Right atrium auricular region (tissue), 2 donors: ENCODE measurements around the gene NPAS3. TPM values are rescaled to one million over a fixed set of nuclear protein-coding genes. Genes with fewer than 3 reads are reported as not detected.
"Not testable (repeated sequence)": the region's sequence is repeated elsewhere in the genome, so short reads cannot be mapped to it uniquely, and the experiment has no call there.

Experiments
- DNase-seq: peaks from one replicate; pipeline ENCODE4 v3.0.0-alpha.2; 2019; ENCODE audit warnings: low spot score
- H3K27ac ChIP-seq, 2 donors: fragments of 200-600 bp; sonication (generic); 1 replicate in 1 of 2; 2 replicates in 1 of 2; pipeline ENCODE4 v1.5.1; 2016 to 2019
- H3K27me3 ChIP-seq, 2 donors: fragments of 200-600 bp; sonication (generic); one replicate each; pipeline versions ENCODE4 v1.5.1 to v1.6.0; 2017 to 2019
- H3K36me3 ChIP-seq: fragments of 200-600 bp; sonication (generic); one replicate; pipeline ENCODE4 v1.5.1; 2016
- H3K4me1 ChIP-seq, 2 donors: fragments of 200-600 bp; sonication (generic); one replicate each; pipeline versions ENCODE4 v1.5.1 to v1.6.0; 2017 to 2019
- H3K4me3 ChIP-seq, 2 donors: fragments of 200-600 bp; sonication (generic); 1 replicate in 1 of 2; 2 replicates in 1 of 2; pipeline ENCODE4 v1.5.1; 2017 to 2019; ENCODE audit warnings: mild to moderate bottlenecking in 1 of 2, moderate library complexity in 1 of 2
- H3K9me3 ChIP-seq, 2 donors: fragments of 200-600 bp; sonication (generic); one replicate each; pipeline ENCODE4 v1.5.1; 2019
- CTCF ChIP-seq, 2 donors: fragments of 200-600 bp; sonication (generic); IDR thresholded peaks; one replicate each; pipeline ENCODE4 v1.5.1; 2019; ENCODE audit warnings: antibody characterized with exemption in 2 of 2
- total RNA-seq, 2 donors: library from RNA; depleted of rRNA; stranded (reverse); fragments of >200 nt; gene quantifications; one replicate each; pipeline ENCODE4 v1.1.0, GENCODE V29; 2016

NPAS3 gene
- total RNA-seq, 2 donors from 2014 or later: 0.67 to 1.3 TPM

DNA sequence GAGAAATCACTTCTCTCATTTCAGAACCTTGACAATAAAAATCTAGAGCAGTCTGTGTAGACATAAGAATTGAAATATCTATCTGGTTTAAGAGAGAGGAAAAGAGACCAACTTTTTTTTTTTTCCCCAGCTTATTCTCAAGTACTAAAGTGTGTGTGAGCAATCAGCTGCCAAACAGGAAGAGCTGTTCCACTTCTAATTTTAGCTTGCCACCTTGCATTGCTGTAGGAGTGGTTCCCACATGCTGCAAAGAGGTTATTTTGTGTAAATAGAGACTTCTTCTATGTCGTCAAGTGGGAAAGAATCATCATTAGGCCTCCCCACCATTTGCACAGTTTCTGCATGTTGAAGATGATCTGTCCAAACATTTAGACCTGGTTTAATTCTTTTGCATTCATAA, 142.6 kb downstream of the NPAS3 start:
- Histone ChIP-seq H3K36me3 (no peaks in the 10 kb centered on the region), H3K9me3 (no peaks in the 10 kb centered on the region), H3K4me1 (no peaks in the 10 kb centered on the region), H3K4me3 (no peak overlapping the region), H3K27ac (no peak overlapping the region), H3K27me3 (no peaks in the 10 kb centered on the region)
- no peak for TF ChIP-seq CTCF (IDR thresholded peaks at IDR 0.05)
- DNase-seq: no peak

DNA sequence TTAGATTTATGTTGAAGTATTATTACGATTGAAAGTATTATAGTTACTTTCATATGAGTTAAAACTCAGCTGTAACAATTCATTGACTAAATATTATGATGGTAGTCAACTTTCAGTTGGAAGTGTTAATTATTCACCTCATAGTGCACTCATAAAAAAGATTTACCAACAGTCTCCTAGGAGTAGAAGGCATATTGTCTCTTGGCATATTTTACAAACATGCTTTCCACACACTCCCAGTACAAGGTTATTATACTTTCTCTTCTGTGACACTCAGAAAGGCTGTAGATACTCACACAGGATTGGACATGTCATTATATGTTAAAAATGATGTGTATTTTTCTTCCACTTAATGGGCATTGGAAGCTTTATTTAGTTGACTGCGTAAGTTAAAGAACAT, 147.1 kb downstream of the NPAS3 start:
- no peak for TF ChIP-seq CTCF (IDR thresholded peaks at IDR 0.05)
- Histone ChIP-seq H3K9me3 (no peaks in the 10 kb centered on the region), H3K27me3 (no peaks in the 10 kb centered on the region), H3K4me1 (no peaks in the 10 kb centered on the region), H3K36me3 (no peaks in the 10 kb centered on the region), H3K4me3 (no peak overlapping the region), H3K27ac (no peak overlapping the region)
- no peak for DNase-seq

GRCh38 chr14:33088274-33088673, 149.6 kb downstream of the NPAS3 start:
- H3K27ac ChIP-seq, H3K4me3 ChIP-seq, DNase-seq, H3K9me3 ChIP-seq, H3K36me3 ChIP-seq, H3K4me1 ChIP-seq, H3K27me3 ChIP-seq: not testable (repeated sequence)

- Histone ChIP-seq H3K4me1 (no peaks in the 10 kb centered on the region), H3K36me3 (no peaks in the 10 kb centered on the region), H3K4me3 (no peak overlapping the region), H3K27ac (no peak overlapping the region), H3K27me3 (no peaks in the 10 kb centered on the region), H3K9me3 (no peaks in the 10 kb centered on the region)
- TF ChIP-seq CTCF (IDR thresholded peaks at IDR 0.05): no peak
- DNase-seq: no peak
Measured at GRCh38 chr14:33098016-33098415, 159.3 kb downstream of the NPAS3 start.

- no peak for DNase-seq
- no peaks in the 10 kb centered on the region for H3K27me3 ChIP-seq
- TF ChIP-seq CTCF (IDR thresholded peaks at IDR 0.05): no peak
Measured at GRCh38 chr14:33103489-33103888, 164.8 kb downstream of the NPAS3 start.

DNA sequence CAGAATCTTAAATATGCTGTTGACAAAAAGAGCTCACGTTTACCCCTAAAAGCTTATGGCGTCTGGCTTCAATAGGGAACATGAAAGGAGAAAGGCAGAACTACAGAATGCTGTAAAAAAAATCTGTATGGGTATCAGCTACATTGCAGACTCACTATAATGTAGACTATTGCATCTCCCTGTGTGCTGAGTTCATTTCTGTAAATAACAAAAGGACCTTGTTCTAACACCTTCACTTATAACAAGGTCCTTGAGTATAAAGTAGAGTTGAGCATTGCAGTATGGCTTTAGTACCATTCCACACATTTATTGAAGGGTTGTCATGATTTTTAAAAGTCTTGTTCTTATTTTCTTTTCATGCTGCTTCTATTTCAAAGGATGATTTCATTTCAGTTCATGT, 165.3 kb downstream of the NPAS3 start:
- Histone ChIP-seq H3K4me1 (no peaks in the 10 kb centered on the region), H3K27ac (no peak overlapping the region), H3K27me3 (no peaks in the 10 kb centered on the region), H3K4me3 (no peak overlapping the region), H3K9me3 (no peaks in the 10 kb centered on the region), H3K36me3 (no peaks in the 10 kb centered on the region)
- no peak for TF ChIP-seq CTCF (IDR thresholded peaks at IDR 0.05)
- no peak for DNase-seq

More at GRCh38 chr14:33103489-33103888, 164.8 kb downstream of the NPAS3 start:
- Histone ChIP-seq H3K27ac (no peak overlapping the region), H3K36me3 (no peaks in the 10 kb centered on the region), H3K4me1 (no peaks in the 10 kb centered on the region), H3K9me3 (no peaks in the 10 kb centered on the region), H3K4me3 (no peak overlapping the region)
